HFF-Myc (cell line): ENCODE results near the gene INPP4B.

Experiments
- DNase-seq: peaks from one replicate; pipeline ENCODE4 v3.0.0-alpha.2; 2011; ENCODE audit warnings: low read depth; ENCODE audit errors: extremely low read depth
- H3K4me3 ChIP-seq: replicated peaks from 2 replicates; pipeline ENCODE4 v1.5.1; 2011; ENCODE audit warnings: low read depth, mild to moderate bottlenecking, control low read depth, low read length
- TF ChIP-seq, protein P1 (sequence below): IDR thresholded peaks from 2 replicates; pipeline ENCODE4 v1.5.1; 2012; ENCODE audit warnings: mild to moderate bottlenecking, low read depth, low read length, control low read depth; ENCODE audit errors: missing control alignments

INPP4B gene

DNA sequence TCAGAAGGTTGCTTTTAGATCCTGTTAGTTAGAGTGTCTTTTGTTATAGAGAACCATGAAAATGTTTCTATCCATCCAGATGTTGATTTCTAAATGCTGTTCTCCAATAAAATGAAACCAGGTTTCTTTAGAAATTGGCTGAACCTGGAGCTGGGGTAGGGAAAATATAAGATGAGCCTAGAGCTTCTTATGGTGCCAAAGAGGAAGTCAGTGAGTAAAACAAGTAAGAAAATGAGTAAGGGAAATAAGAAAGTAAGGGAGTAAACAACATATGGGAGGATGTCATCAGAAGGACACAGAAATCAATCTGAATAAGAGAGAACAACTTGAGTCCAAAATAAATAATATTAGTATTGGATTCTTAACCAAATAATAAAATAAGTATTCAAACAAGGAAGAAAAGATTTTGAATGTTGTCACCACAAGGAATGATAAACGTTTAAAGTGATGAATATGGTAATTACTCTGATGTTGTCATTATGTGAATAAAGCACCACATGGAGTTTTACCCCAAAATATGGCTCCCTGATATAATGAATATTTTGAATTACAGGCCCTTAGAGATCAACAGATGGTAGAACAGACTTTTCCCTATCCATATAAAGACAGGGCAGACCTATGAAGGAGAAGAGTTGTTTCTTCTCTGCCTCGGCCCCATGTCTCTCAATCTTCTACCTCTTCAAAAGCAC is 703.6 kb downstream of the INPP4B start:
- DNase-seq, result no peak

DNA sequence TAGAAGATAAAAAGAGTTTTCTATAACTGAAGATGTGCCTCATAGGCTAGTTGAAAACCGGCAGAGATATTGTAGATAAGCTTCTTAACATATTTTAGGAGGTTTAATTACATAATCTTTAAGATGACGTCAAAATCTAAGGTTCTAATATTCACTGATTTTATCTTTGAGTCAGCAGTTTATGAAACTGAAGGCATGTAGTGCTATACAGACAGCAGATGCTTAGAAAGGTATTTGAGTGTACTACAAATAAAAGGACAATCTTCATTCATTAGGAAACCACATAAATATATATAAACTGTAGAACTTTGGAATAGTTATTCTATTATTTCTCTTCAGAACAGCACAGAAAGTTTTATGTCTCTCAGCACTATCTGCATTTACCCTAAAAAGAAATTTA is 704.9 kb downstream of the INPP4B start:
- H3K4me3 ChIP-seq, result no peak overlapping the region
- DNase-seq, result no peak
- TF ChIP-seq, protein P1, sequence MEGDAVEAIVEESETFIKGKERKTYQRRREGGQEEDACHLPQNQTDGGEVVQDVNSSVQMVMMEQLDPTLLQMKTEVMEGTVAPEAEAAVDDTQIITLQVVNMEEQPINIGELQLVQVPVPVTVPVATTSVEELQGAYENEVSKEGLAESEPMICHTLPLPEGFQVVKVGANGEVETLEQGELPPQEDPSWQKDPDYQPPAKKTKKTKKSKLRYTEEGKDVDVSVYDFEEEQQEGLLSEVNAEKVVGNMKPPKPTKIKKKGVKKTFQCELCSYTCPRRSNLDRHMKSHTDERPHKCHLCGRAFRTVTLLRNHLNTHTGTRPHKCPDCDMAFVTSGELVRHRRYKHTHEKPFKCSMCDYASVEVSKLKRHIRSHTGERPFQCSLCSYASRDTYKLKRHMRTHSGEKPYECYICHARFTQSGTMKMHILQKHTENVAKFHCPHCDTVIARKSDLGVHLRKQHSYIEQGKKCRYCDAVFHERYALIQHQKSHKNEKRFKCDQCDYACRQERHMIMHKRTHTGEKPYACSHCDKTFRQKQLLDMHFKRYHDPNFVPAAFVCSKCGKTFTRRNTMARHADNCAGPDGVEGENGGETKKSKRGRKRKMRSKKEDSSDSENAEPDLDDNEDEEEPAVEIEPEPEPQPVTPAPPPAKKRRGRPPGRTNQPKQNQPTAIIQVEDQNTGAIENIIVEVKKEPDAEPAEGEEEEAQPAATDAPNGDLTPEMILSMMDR, result no peak

More for the DNA sequence above, 703.6 kb downstream of the INPP4B start:
- no peak overlapping the region for H3K4me3 ChIP-seq
- TF ChIP-seq, protein P1, result no peak

DNA sequence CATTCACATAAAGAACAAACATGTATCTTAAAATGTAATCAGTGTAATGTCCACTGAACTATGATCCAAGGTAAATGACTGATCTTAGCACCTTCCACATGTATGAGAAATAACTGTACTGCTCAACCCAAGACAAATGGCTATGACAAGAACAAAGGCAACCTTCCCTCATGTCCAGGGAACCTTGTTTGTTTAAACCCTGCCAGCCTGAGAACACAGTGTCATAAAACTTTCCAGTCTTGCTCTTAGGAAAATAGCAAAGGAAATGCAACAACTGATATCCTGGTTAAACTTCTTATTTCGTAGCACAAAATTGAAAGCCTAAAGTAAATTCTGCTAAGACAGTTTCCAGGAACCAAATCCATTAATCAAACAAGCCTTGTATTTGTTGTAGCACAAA is 715.4 kb downstream of the INPP4B start:
- no peak overlapping the region for H3K4me3 ChIP-seq
- no peak for DNase-seq
- TF ChIP-seq, protein P1, result no peak

- TF ChIP-seq, protein P1, result no peak
- DNase-seq, result no peak
- no peak overlapping the region for H3K4me3 ChIP-seq
These were observed 716.2 kb downstream of the INPP4B start for GRCh38 chr4:142129931-142130330.

- no peak overlapping the region for H3K4me3 ChIP-seq
- DNase-seq, result no peak
- TF ChIP-seq, protein P1, result no peak
These were observed 716.6 kb downstream of the INPP4B start for GRCh38 chr4:142129473-142129872.

DNA sequence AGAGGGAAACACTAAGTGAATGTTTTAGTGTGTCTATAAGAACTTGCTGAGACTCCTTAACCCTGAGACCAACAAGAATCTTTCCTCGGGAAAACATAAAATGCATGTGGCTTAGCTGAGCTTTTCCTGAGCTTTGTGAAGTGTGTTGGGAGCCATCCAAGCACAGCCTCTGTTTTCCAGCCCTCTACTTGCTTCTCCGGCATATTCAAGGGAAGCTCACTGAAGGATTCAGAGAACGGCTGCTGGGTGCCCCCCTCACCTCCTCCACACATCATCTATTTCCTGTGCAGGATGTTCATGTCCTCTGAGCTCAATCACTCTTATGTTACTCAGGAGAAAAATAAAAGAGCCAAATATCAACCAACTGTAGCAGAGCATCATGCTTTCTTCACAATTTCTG is 717.6 kb downstream of the INPP4B start:
- TF ChIP-seq, protein P1, result no peak
- DNase-seq, result no peak
- H3K4me3 ChIP-seq, result no peak overlapping the region
